Fibroblast of pulmonary artery (primary cell): Measurements from ENCODE around the gene CYP2F1.
A peak's percentile ranks its signal among the peaks of the same experiment; 100 is the strongest.
"Not testable (repeated sequence)": the region's sequence is repeated elsewhere in the genome, so short reads cannot be mapped to it uniquely, and the experiment has no call there.

Experiments used
- DNase-seq: peaks from one replicate; pipeline ENCODE4 v3.0.0-alpha.2; 2010; ENCODE audit warnings: low read depth
- H3K4me3 ChIP-seq: replicated peaks from 2 replicates; pipeline ENCODE4 v1.5.1; 2011; ENCODE audit warnings: low read depth, mild to moderate bottlenecking, control low read depth, low read length, moderate library complexity
- TF ChIP-seq, protein P1 (sequence below): IDR thresholded peaks from 2 replicates; pipeline ENCODE4 v1.5.1; 2011; ENCODE audit warnings: mild to moderate bottlenecking, control low read depth, low read length, inconsistent platforms; ENCODE audit errors: missing control alignments

CYP2F1 gene

DNA sequence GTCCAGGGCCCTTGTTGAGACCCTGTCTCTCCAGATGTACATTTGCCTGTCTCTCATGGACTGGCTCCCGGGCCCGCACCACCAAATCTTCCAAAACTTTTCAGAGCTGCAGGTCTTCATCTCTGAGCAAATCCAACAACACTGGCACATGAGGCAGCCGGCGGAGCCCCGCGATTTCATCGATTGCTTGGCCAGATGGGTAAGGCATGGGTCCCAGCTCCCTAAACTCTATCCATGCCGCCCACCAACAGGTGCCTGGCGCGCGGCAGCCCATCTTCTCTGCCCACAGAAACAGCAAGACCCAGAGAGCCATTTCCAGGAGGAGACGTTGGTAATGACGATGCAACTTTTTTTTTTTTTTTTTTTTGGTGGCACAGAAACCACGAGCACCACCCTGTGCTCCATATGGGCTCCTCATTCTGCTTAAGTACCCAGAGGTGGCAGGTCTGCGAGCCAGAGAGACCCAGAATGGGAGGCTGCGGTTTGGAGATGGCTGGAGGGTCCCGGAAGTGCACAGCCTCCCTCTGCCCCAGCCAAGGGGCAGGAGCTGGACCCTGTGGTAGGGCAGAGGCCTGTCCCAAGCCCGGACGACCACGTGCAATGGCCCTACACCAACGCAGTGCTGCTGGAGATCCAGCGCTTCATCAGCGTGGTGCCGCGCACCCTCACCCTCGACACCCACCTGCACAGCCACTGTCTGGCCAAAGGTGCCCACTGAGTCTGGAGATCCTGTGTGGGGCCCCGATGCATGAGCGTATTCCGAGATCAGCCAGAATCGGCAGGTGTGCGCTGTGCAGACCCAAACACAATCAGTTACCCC is 22.6 kb downstream of the CYP2F1 start:
- TF ChIP-seq, protein P1, sequence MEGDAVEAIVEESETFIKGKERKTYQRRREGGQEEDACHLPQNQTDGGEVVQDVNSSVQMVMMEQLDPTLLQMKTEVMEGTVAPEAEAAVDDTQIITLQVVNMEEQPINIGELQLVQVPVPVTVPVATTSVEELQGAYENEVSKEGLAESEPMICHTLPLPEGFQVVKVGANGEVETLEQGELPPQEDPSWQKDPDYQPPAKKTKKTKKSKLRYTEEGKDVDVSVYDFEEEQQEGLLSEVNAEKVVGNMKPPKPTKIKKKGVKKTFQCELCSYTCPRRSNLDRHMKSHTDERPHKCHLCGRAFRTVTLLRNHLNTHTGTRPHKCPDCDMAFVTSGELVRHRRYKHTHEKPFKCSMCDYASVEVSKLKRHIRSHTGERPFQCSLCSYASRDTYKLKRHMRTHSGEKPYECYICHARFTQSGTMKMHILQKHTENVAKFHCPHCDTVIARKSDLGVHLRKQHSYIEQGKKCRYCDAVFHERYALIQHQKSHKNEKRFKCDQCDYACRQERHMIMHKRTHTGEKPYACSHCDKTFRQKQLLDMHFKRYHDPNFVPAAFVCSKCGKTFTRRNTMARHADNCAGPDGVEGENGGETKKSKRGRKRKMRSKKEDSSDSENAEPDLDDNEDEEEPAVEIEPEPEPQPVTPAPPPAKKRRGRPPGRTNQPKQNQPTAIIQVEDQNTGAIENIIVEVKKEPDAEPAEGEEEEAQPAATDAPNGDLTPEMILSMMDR: no peak
- no peak for DNase-seq
- H3K4me3 ChIP-seq: no peak overlapping the region

DNA sequence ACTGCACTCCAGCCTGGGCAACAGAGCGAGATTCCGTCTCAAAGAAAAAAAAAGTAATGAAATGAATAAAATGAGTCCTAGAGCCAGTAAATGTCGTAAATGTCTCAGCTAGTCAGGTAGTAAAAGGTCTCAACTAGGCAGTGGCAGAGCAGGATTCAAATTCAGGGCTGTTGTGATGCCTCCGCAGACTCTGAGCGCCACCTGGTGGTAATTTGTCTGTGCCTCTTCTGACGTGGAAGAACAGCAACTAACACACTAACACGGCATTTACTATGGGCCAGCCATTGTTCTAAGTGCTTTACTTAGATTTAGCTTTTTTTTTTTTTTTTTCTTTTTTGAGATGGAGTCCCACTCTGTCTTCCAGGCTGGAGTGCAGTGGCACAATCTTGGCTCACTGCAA is 30.2 kb downstream of the CYP2F1 start:
- no peak overlapping the region for H3K4me3 ChIP-seq
- TF ChIP-seq, protein P1: peak; percentile 90
- peak; percentile 91 for DNase-seq

DNA sequence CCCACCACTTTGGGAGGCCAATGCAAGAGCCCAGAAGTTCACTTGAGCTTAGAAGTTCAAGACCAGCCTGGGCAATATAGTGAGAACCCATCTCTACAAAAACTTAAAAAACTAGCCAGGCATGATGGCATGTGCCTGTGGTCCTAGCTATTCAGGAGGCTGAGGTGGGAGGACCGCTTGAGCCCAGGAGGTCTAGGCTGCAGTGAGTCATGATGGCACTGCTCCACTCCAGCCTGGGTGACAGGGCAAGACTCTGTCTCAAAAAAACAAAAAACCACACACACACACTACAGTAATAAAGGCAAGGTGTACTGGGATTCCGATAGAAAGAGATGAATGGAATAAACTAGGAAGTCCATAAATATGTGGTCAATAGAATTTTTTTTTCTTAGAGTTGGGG is 35.6 kb downstream of the CYP2F1 start:
- no peak for DNase-seq
- TF ChIP-seq, protein P1: no peak
- H3K4me3 ChIP-seq: no peak overlapping the region

DNA sequence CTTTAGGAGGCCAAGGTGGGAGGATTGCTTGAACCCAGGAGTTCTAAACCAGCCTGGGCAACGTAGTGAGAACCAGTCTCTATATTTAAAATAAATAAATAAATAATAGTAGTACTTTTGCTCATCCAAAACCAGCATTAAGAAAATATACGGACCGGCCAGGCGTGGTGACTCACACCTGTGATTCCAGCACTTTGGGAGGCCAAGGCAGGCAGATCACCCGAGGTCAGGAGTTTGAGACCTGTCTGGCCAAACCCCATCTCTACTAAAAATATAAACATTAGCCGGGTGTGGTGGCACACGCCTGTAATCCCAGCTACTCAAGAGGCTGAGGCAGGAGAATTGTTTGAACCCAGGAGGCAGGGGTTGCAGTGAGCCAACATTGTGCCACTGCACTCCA is 36.8 kb downstream of the CYP2F1 start:
- not testable (repeated sequence) for DNase-seq, H3K4me3 ChIP-seq

DNA sequence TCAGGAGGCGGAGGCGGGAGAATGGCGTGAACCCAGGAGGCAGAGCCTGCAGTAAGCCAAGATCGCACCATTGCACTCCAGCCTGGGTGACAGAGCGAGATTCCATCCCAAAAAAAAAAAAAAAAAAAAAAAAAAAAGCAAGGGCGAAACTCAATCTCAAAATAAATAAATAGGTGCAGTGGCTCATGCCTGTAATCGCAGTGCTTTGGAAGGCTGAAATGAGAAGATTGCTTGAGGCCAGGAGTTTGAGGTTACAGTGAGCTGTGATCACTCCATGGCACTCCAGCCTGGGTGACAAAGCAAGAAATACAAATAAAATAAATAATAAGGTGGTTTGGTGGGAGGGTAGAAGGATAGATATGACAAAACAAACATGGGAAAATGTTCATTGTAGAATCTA is 39.8 kb downstream of the CYP2F1 start:
- no peak overlapping the region for H3K4me3 ChIP-seq
- TF ChIP-seq, protein P1: no peak
- DNase-seq: no peak

DNA sequence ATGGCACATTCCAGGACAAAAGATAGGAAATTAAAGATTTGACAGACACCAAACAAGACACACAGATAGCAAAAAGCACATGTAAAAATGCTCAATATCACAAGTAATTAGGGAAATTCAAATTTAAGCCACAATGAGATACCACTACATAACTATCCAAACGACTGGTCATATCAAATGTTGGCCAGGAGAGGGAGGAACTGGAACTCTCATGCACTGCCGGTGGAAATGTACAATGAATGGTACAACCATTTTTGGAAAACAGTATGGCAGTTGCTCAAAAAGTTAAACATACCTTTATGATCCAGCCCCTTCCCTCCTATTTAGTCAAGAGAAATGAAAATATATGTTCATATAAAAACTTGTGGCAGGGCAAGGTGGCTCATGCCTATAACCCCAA is 42.0 kb downstream of the CYP2F1 start:
- TF ChIP-seq, protein P1: peak; percentile 15
- H3K4me3 ChIP-seq: no peak overlapping the region
- no peak for DNase-seq

DNA sequence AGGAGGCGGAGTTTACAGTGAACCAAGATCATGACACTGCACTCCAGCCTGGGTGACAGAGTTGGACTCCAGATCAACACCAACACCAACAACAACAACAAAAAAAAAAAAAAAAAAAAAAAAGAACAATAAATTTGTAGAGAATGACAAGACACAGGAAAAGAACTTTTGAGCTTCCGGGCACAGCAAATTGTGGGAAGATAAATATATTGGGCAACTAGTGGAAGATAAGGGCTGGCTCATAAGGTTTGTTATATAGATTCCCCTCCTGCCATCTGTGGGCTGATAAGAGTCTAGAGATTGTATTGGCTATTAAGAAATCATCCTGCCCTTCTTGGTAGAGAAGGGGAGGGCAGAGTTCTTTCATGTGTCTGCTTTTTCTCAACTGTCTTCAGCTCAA is 45.6 kb downstream of the CYP2F1 start:
- H3K4me3 ChIP-seq: no peak overlapping the region
- TF ChIP-seq, protein P1: no peak
- no peak for DNase-seq
